A549 (cell line): ENCODE measurements around the gene KRT81. TPM values are rescaled to one million over a fixed set of nuclear protein-coding genes. Genes with fewer than 3 reads are reported as not detected.
A peak's percentile ranks its signal among the peaks of the same experiment; 100 is the strongest.

ENCODE experiments used
- ATAC-seq, 2 experiments: fragments of 200-7000 bp in 1 of 2; fragments of >200 bp in 1 of 2; cut with Nextera tagmentation in 1 of 2; cut with Tn5 transposase in 1 of 2; 3 replicates each; pipeline versions ENCODE4 v1.8.0 to v1.9.1; 2018 to 2020; ENCODE audit warnings: mild to moderate bottlenecking in 1 of 2, moderate library complexity in 1 of 2
- CTCF ChIA-PET: fragments of 300-600 bp; sonication (Branson Sonifier 250); formaldehyde crosslinking; extraction: SDS; loops from one replicate; lab custom pipeline; 2021; ENCODE audit warnings: antibody characterized with exemption, inconsistent platforms; lab: Yijun Ruan, JAX
- POLR2A ChIA-PET: fragments of 350-600 bp; formaldehyde crosslinking; extraction: SDS; loops from one replicate; lab custom pipeline; 2021; ENCODE audit warnings: antibody characterized with exemption, inconsistent platforms; lab: Yijun Ruan, JAX
- DNase-seq, 2 experiments: peaks; one replicate each; pipeline versions ENCODE4 v3.0.0 to v3.0.0-alpha.2; 2011 to 2016; ENCODE audit warnings: low read depth in 1 of 2, low spot score in 1 of 2
- FAIRE-seq: peaks from 2 replicates; lab custom pipeline; 2011; peaks lifted over from hg19 to GRCh38; lab: Jason Lieb, UNC
- H3K27ac ChIP-seq, 2 experiments: fragments of >200 bp; sonication (Bioruptor Twin); formaldehyde crosslinking; 3 replicates each; pipeline ENCODE4 v1.5.1; 2016 to 2017
- H3K4me1 ChIP-seq: fragments of >200 bp; sonication (Bioruptor Twin); formaldehyde crosslinking; 3 replicates; pipeline ENCODE4 v1.6.1; 2016
- H3K4me2 ChIP-seq: fragments of >200 bp; sonication (Bioruptor Twin); formaldehyde crosslinking; 3 replicates; pipeline ENCODE4 v1.6.1; 2016
- H3K4me3 ChIP-seq: fragments of >200 bp; sonication (Bioruptor Twin); formaldehyde crosslinking; 3 replicates; pipeline ENCODE4 v1.5.1; 2016
- H3K9me3 ChIP-seq: fragments of >200 bp; sonication (Bioruptor Twin); formaldehyde crosslinking; 3 replicates; pipeline ENCODE4 v1.6.1; 2016
- ATOH8 ChIP-seq: fragments of 250-450 bp; sonication (Bioruptor Pico); IDR thresholded peaks from 2 replicates; pipeline ENCODE4 v1.5.0; 2020; ENCODE audit warnings: low read depth, mild to moderate bottlenecking, moderate library complexity
- CBX2 ChIP-seq: fragments of 200-600 bp; sonication (generic); IDR thresholded peaks from 2 replicates; pipeline ENCODE4 v1.6.1; 2016; ENCODE audit warnings: low read depth, mild to moderate bottlenecking, borderline replicate concordance
- CBX8 ChIP-seq: fragments of 200-600 bp; sonication (generic); IDR thresholded peaks from 2 replicates; pipeline ENCODE4 v1.6.1; 2016
- CEBPB ChIP-seq, 2 experiments: fragments of >200 bp in 1 of 2; sonication (Bioruptor Twin) in 1 of 2; formaldehyde crosslinking in 1 of 2; IDR thresholded peaks; 2 replicates each; pipeline ENCODE4 v1.6.1; 2012 to 2016
- CHD2 ChIP-seq: fragments of 150-350 bp; IDR thresholded peaks from 2 replicates; pipeline ENCODE4 v1.6.1; 2014; ENCODE audit warnings: low read length; ENCODE audit not compliant: partially characterized antibody
- CHD4 ChIP-seq: fragments of 200-600 bp; sonication (generic); IDR thresholded peaks from 2 replicates; pipeline ENCODE4 v1.6.1; 2016; ENCODE audit warnings: antibody characterized with exemption, mild to moderate bottlenecking, borderline replicate concordance
- E2F6 ChIP-seq: IDR thresholded peaks from 2 replicates; pipeline ENCODE4 v1.6.1; 2012; ENCODE audit warnings: low read depth, borderline replicate concordance
- EHF ChIP-seq: fragments of 250-450 bp; sonication (Bioruptor Pico); IDR thresholded peaks from 2 replicates; pipeline ENCODE4 v1.5.0; 2020; ENCODE audit warnings: mild to moderate bottlenecking
- EP300 ChIP-seq, 2 experiments: fragments of >200 bp; sonication (Bioruptor Twin); formaldehyde crosslinking; IDR thresholded peaks; 2 replicates in 1 of 2; 3 replicates in 1 of 2; pipeline ENCODE4 v1.6.1; 2016 to 2017
- ESRRA ChIP-seq: fragments of 150-350 bp; IDR thresholded peaks from 2 replicates; pipeline ENCODE4 v1.6.1; 2014; ENCODE audit warnings: mild to moderate bottlenecking, low read length, borderline replicate concordance
- FOXS1 ChIP-seq: fragments of 250-450 bp; sonication (Bioruptor Pico); IDR thresholded peaks from 2 replicates; pipeline ENCODE4 v1.5.0; 2020; ENCODE audit warnings: mild to moderate bottlenecking, moderate library complexity
- GATA3 ChIP-seq: IDR thresholded peaks from 2 replicates; pipeline ENCODE4 v1.6.1; 2012; ENCODE audit warnings: borderline replicate concordance
- HDAC2 ChIP-seq: fragments of 200-600 bp; sonication (generic); IDR thresholded peaks from 2 replicates; pipeline ENCODE4 v1.6.1; 2016
- HEYL ChIP-seq: fragments of 250-450 bp; sonication (Bioruptor Pico); IDR thresholded peaks from 2 replicates; pipeline ENCODE4 v1.8.0; 2021; ENCODE audit warnings: mild to moderate bottlenecking, moderate library complexity
- HOXA7 ChIP-seq: fragments of 250-450 bp; sonication (Bioruptor Pico); IDR thresholded peaks from 2 replicates; pipeline ENCODE4 v1.5.0; 2020; ENCODE audit warnings: mild to moderate bottlenecking, moderate library complexity
- HOXB13 ChIP-seq: fragments of 250-450 bp; sonication (Bioruptor Pico); IDR thresholded peaks from 2 replicates; pipeline ENCODE4 v1.5.0; 2020; ENCODE audit warnings: low read depth, mild to moderate bottlenecking, moderate library complexity
- HOXB5 ChIP-seq: fragments of 250-450 bp; sonication (Bioruptor Pico); IDR thresholded peaks from 2 replicates; pipeline ENCODE4 v1.5.0; 2020; ENCODE audit warnings: mild to moderate bottlenecking, moderate library complexity
- JUN ChIP-seq, 2 experiments: fragments of >200 bp; sonication (Bioruptor Twin); formaldehyde crosslinking; IDR thresholded peaks; 2 replicates in 1 of 2; 3 replicates in 1 of 2; pipeline ENCODE4 v1.6.1; 2016 to 2017
- KDM1A ChIP-seq: fragments of 200-600 bp; sonication (generic); IDR thresholded peaks from 2 replicates; pipeline ENCODE4 v1.6.1; 2016; ENCODE audit warnings: low read depth, mild to moderate bottlenecking
- MAFK ChIP-seq: fragments of 450-650 bp; IDR thresholded peaks from 2 replicates; pipeline ENCODE4 v1.6.1; 2014; ENCODE audit not compliant: partially characterized antibody
- MAX ChIP-seq: IDR thresholded peaks from 2 replicates; pipeline ENCODE4 v1.6.1; 2012
- MAZ ChIP-seq: fragments of 150-350 bp; IDR thresholded peaks from 2 replicates; pipeline ENCODE4 v1.6.1; 2014; ENCODE audit warnings: antibody characterized with exemption, low read depth, low read length, borderline replicate concordance
- NFE2L2 ChIP-seq: fragments of 150-350 bp; conservative IDR thresholded peaks from 2 replicates; pipeline ENCODE4 v1.6.1; 2014; ENCODE audit warnings: low read length
- NPAS2 ChIP-seq: fragments of 250-450 bp; sonication (Bioruptor Pico); IDR thresholded peaks from 2 replicates; pipeline ENCODE4 v1.8.0; 2022; ENCODE audit warnings: mild to moderate bottlenecking, moderate library complexity, borderline replicate concordance
- NR3C1 ChIP-seq: fragments of >200 bp; sonication (Bioruptor Twin); formaldehyde crosslinking; IDR thresholded peaks from 3 replicates; pipeline ENCODE4 v1.6.1; 2017
- POLR2A ChIP-seq: IDR thresholded peaks from 2 replicates; pipeline ENCODE4 v1.6.1; 2012; ENCODE audit warnings: mild to moderate bottlenecking, low read length
- POLR2AphosphoS2 ChIP-seq: conservative IDR thresholded peaks from 2 replicates; pipeline ENCODE4 v1.6.1; 2012; ENCODE audit warnings: low read length, improper control_type of control experiment, inconsistent platforms
- RAD21 ChIP-seq, 2 experiments: fragments of >200 bp in 1 of 2; sonication (Bioruptor Twin) in 1 of 2; formaldehyde crosslinking in 1 of 2; IDR thresholded peaks in 1 of 2; conservative IDR thresholded peaks in 1 of 2; 2 replicates in 1 of 2; 3 replicates in 1 of 2; pipeline ENCODE4 v1.6.1; 2012 to 2018; ENCODE audit warnings: inconsistent platforms in 1 of 2
- RCOR1 ChIP-seq: fragments of 150-350 bp; IDR thresholded peaks from 2 replicates; pipeline ENCODE4 v1.6.1; 2014; ENCODE audit warnings: antibody characterized with exemption, low read length, low read depth
- RFX5 ChIP-seq: fragments of 450-650 bp; IDR thresholded peaks from 2 replicates; pipeline ENCODE4 v1.7.1; 2014; ENCODE audit warnings: antibody characterized with exemption, mild to moderate bottlenecking, moderate library complexity
- RNF2 ChIP-seq: fragments of 200-600 bp; sonication (generic); IDR thresholded peaks from 2 replicates; pipeline ENCODE4 v1.6.1; 2016; ENCODE audit warnings: low read depth, mild to moderate bottlenecking, antibody characterized with exemption, moderate library complexity, borderline replicate concordance
- TFCP2L1 ChIP-seq: fragments of 250-450 bp; sonication (Bioruptor Pico); IDR thresholded peaks from 2 replicates; pipeline ENCODE4 v1.5.0; 2021; ENCODE audit warnings: mild to moderate bottlenecking
- ZC3H11A ChIP-seq: fragments of 450-650 bp; IDR thresholded peaks from 2 replicates; pipeline ENCODE4 v1.6.1; 2014; ENCODE audit warnings: antibody characterized with exemption, mild to moderate bottlenecking
- ZFP36 ChIP-seq: fragments of 450-650 bp; IDR thresholded peaks from 2 replicates; pipeline ENCODE4 v1.6.1; 2014; ENCODE audit warnings: borderline replicate concordance; ENCODE audit not compliant: partially characterized antibody
- ZSCAN20 ChIP-seq: fragments of 250-450 bp; sonication (Bioruptor Pico); IDR thresholded peaks from 2 replicates; pipeline ENCODE4 v1.8.0; 2022; ENCODE audit warnings: mild to moderate bottlenecking, moderate library complexity
- WGBS: methylation state at CpG from one replicate; pipeline ENCODE4 v1.1.6; 2017; ENCODE audit errors: missing lambda C conversion rate; 5-methylcytosine and 5-hydroxymethylcytosine counted together
- polyA plus RNA-seq, 4 experiments: library from polyadenylated mRNA; depleted of rRNA in 3 of 4; stranded (reverse); fragments of >200 nt; fragmentation: RNase III in 1 of 4; extraction: RNeasy Plus Mini Kit Qiagen cat#74134 plus additional on column Dnase treatment in 1 of 4; gene quantifications; 2 replicates in 3 of 4; 3 replicates in 1 of 4; pipeline ENCODE4 v1.2.3, GENCODE V29; 2011 to 2017

KRT81 gene
- polyA plus RNA-seq, 2 of the 4 experiments (the other 2 are of a cell fraction), result 1,799 to 3,643 TPM

- WGBS, result 59% methylated on average over 7 of the region's 7 CpGs
- peaks cover 88% of the 10 kb centered on the region for H3K4me1 ChIP-seq
- peak in 1 of 2 experiments; percentile 53 for DNase-seq
- H3K27ac ChIP-seq, result peak overlapping the region; percentile 97
- POLR2A ChIA-PET, result interaction anchor here (2.3 to 7.4 kb wide), 4 partner anchors 12 to 47 kb away, joined by 9 to 54 read pairs (median 13); partner anchors contain the start of gene KRT80
- H3K9me3 ChIP-seq, result no peaks in the 10 kb centered on the region
- FAIRE-seq, result no peak
- CTCF ChIA-PET, result interaction anchor here (1.0 to 13.1 kb wide), 12 partner anchors 8 to 641 kb away, joined by 3 to 182 read pairs (median 8); no protein-coding TSS in a partner anchor
- H3K4me2 ChIP-seq, result peak overlapping the region; percentile 99
- TF ChIP-seq RCOR1 (no peak), MAFK (peak; percentile 84), JUN (IDR thresholded peaks at IDR 0.05) (peak in 1 of 2 experiments; percentile 10; a peak in 2 of 5 replicates), CHD4 (no peak), CEBPB (IDR thresholded peaks at IDR 0.05) (0 out of 4 replicates have a peak, but pooled peaks of 1 of the 2 experiments have one; percentile 4), HOXA7 (CRISPR knock-in tag) (peak; percentile 77; the same call in 1 of the 2 replicates), GATA3 (peak; percentile 14; the same call in 1 of the 2 replicates)
- TF ChIP-seq, all 56 proteins: peak for 5
- peak overlapping the region; percentile 93 for H3K4me3 ChIP-seq
- no peak for ATAC-seq
Measured at GRCh38 chr12:52238916-52239646, 52.3 kb downstream of the KRT81 start.

GRCh38 chr12:52238207-52238840 is 53.0 kb downstream of the KRT81 start:
- POLR2A ChIA-PET, result interaction anchor here (0.6 to 7.4 kb wide), 13 partner anchors 8 to 90 kb away, joined by 3 to 54 read pairs (median 4); partner anchors contain the start of gene KRT80
- H3K4me2 ChIP-seq, result peak overlapping the region; percentile 99
- WGBS, result 53% methylated on average over 4 of the region's 4 CpGs
- peak overlapping the region; percentile 97 for H3K27ac ChIP-seq
- CTCF ChIA-PET, result interaction anchor here (0.8 to 13.1 kb wide), 21 partner anchors 9 to 641 kb away, joined by 3 to 182 read pairs (median 4); partner anchors contain the start of gene KRT80
- peak in 1 of 2 experiments; percentile 0; a peak in 2 of 6 replicates for ATAC-seq
- peaks cover 80% of the 10 kb centered on the region for H3K4me1 ChIP-seq
- DNase-seq, result peak; percentile 10 to 48
- H3K4me3 ChIP-seq, result peak overlapping the region; percentile 93
- no peaks in the 10 kb centered on the region for H3K9me3 ChIP-seq
- peak; percentile 63 for FAIRE-seq
- no peak for TF ChIP-seq CBX8
- no peak for TF ChIP-seq E2F6
- TF ChIP-seq ATOH8, result no peak
- no peak for TF ChIP-seq RFX5
- no peak for TF ChIP-seq RNF2
- TF ChIP-seq ZFP36, result no peak
- TF ChIP-seq HEYL (CRISPR knock-in tag), result no peak
- no peak; the same call in 1 of the 2 replicates for TF ChIP-seq MAX
- TF ChIP-seq RAD21 (conservative IDR thresholded peaks at IDR 0.05 in 1 of 2, IDR thresholded peaks at IDR 0.05 in 1 of 2), result no peak
- TF ChIP-seq HOXB5 (CRISPR knock-in tag), result no peak
- TF ChIP-seq KDM1A, result no peak
- no peak for TF ChIP-seq EP300 (IDR thresholded peaks at IDR 0.05)
- peak; percentile 72 for TF ChIP-seq POLR2AphosphoS2
- no peak for TF ChIP-seq MAZ
- TF ChIP-seq POLR2A, result no peak; the same call in 1 of the 2 replicates
- TF ChIP-seq NR3C1, result no peak
- no peak for TF ChIP-seq RCOR1
- TF ChIP-seq TFCP2L1 (CRISPR knock-in tag), result no peak
- peak; percentile 67; the same call in 1 of the 2 replicates for TF ChIP-seq HOXA7 (CRISPR knock-in tag)
- no peak for TF ChIP-seq CHD2
- TF ChIP-seq FOXS1 (CRISPR knock-in tag), result no peak
- TF ChIP-seq ESRRA, result no peak
- no peak for TF ChIP-seq ZC3H11A
- no peak for TF ChIP-seq ZSCAN20
- TF ChIP-seq NPAS2, result no peak
- no peak for TF ChIP-seq MAFK
- no peak for TF ChIP-seq NFE2L2
- TF ChIP-seq EHF (CRISPR knock-in tag), result no peak
- TF ChIP-seq JUN (IDR thresholded peaks at IDR 0.05), result peak; percentile 21 to 39; a peak in 2 of 5 replicates
- no peak for TF ChIP-seq HOXB13 (CRISPR knock-in tag)
- TF ChIP-seq HDAC2, result no peak
- TF ChIP-seq CBX2, result no peak
